ENCODE results near the gene PKN1. TPM values are rescaled to one million over a fixed set of nuclear protein-coding genes. Genes with fewer than 3 reads are reported as not detected.

PKN1 gene
- total RNA-seq, 1 experiment from 2014 or later, result 170 TPM

- no peak for TF ChIP-seq HMGXB4 (CRISPR knock-in tag; IDR thresholded peaks at IDR 0.05)
Measured at GRCh38 chr19:14512406-14512961, 79.4 kb downstream of the PKN1 start (continued).

- ATAC-seq (no peak), DNase-seq (ENCODE audit: low spot score) (no peak)
- CTCF ChIA-PET, result interaction anchor here (0.9 to 1.2 kb wide), 2 partner anchors 9 to 34 kb away, joined by 3 read pairs; no protein-coding TSS in a partner anchor
- Mint-ChIP-seq H3K4me1 (peaks cover 22% of the 10 kb centered on the region), H3K27ac (peak overlapping the region; percentile 46), H3K4me3 (no peak overlapping the region), H3K9me3 (no peaks in the 10 kb centered on the region), H3K36me3 (peaks cover 25% of the 10 kb centered on the region), H3K27me3 (ENCODE audit: low read depth) (no peaks in the 10 kb centered on the region)
- POLR2A ChIA-PET, result no interaction called here
- TF ChIP-seq MAX (CRISPR knock-in tag; IDR thresholded peaks at IDR 0.05), result no peak
Measured at GRCh38 chr19:14514215-14514863, 81.2 kb downstream of the PKN1 start.

GRCh38 chr19:14515501-14516047 is 82.5 kb downstream of the PKN1 start:
- DNase-seq (ENCODE audit: low spot score), result no peak
- ChIA-PET CTCF (interaction anchor here (1.0 to 3.8 kb wide), 3 partner anchors 10 to 35 kb away, joined by 3 to 29 read pairs (median 3); no protein-coding TSS in a partner anchor), POLR2A (interaction anchor here (0.8 kb wide), 1 partner anchor 19 kb away, joined by 3 read pairs; no protein-coding TSS in a partner anchor)
- no peaks in the 10 kb centered on the region for H3K27me3 Mint-ChIP-seq (ENCODE audit: low read depth)
- no peak for ATAC-seq
- H3K4me1 Mint-ChIP-seq, result peaks cover 27% of the 10 kb centered on the region
- H3K4me3 Mint-ChIP-seq, result peak overlapping the region; percentile 92
- peaks cover 25% of the 10 kb centered on the region for H3K36me3 Mint-ChIP-seq
- TF ChIP-seq ESRRA (CRISPR knock-in tag; IDR thresholded peaks at IDR 0.05; ENCODE audit: borderline replicate concordance) (no peak), ZNF317 (CRISPR knock-in tag; IDR thresholded peaks at IDR 0.05; ENCODE audit: borderline replicate concordance, low read depth) (no peak), MAX (CRISPR knock-in tag; IDR thresholded peaks at IDR 0.05) (no peak), ZMAT4 (CRISPR knock-in tag; IDR thresholded peaks at IDR 0.05) (no peak), ATF3 (CRISPR knock-in tag; conservative IDR thresholded peaks at IDR 0.05) (no peak), NFYB (CRISPR knock-in tag; conservative IDR thresholded peaks at IDR 0.05; ENCODE audit: low read depth) (no peak), HMGA2 (CRISPR knock-in tag; IDR thresholded peaks at IDR 0.05) (no peak), ZNF423 (CRISPR knock-in tag; IDR thresholded peaks at IDR 0.05) (no peak), CREM (CRISPR knock-in tag; IDR thresholded peaks at IDR 0.05) (no peak), TP53 (CRISPR knock-in tag; IDR thresholded peaks at IDR 0.05) (no peak), ZBTB43 (CRISPR knock-in tag; IDR thresholded peaks at IDR 0.05) (no peak), ERG (CRISPR knock-in tag; IDR thresholded peaks at IDR 0.05) (no peak)
- no peak overlapping the region for H3K27ac Mint-ChIP-seq
- no peaks in the 10 kb centered on the region for H3K9me3 Mint-ChIP-seq

Measured in WTC11 (cell line).